Left ventricle myocardium inferior (tissue), 1 donor: ENCODE results near the gene DIDO1. TPM values are rescaled to one million over a fixed set of nuclear protein-coding genes. Genes with fewer than 3 reads are reported as not detected.
A peak's percentile ranks its signal among the peaks of the same experiment; 100 is the strongest.

Source experiments
- DNase-seq: peaks from one replicate; pipeline ENCODE4 v3.0.0-alpha.2; 2020
- H3K27ac ChIP-seq: fragments of 200-600 bp; replicated peaks from 2 replicates; pipeline ENCODE4 v1.8.0; 2021
- H3K27me3 ChIP-seq: fragments of 200-600 bp; 2 replicates; pipeline ENCODE4 v1.8.0; 2021; ENCODE audit warnings: low read depth
- H3K36me3 ChIP-seq: fragments of 200-600 bp; 2 replicates; pipeline ENCODE4 v1.8.0; 2021
- H3K4me1 ChIP-seq: fragments of 200-600 bp; 2 replicates; pipeline ENCODE4 v1.8.0; 2021
- H3K4me3 ChIP-seq: fragments of 200-600 bp; 2 replicates; pipeline ENCODE4 v1.8.0; 2021; ENCODE audit warnings: mild to moderate bottlenecking, moderate library complexity
- H3K9me3 ChIP-seq: fragments of 200-600 bp; replicated peaks from 2 replicates; pipeline ENCODE4 v1.8.0; 2021
- intact Hi-C: fragments of 100-400 bp; cut with micrococcal nuclease; formaldehyde crosslinking; loops from one replicate; pipeline ENCODE4 v1.11.0; 2022
- total RNA-seq: library from RNA; stranded (reverse); fragmentation: NEBNext Ultra II Directional; extraction: Animal tissue kit (Norgen Biotek cat#: 25700); gene quantifications from one replicate; pipeline ENCODE4 v1.2.1, GENCODE V29; 2021
- TF ChIP-seq, protein P1 (sequence below): fragments of 200-600 bp; IDR thresholded peaks from 2 replicates; pipeline ENCODE4 v1.8.0; 2021; ENCODE audit warnings: antibody characterized with exemption, mild to moderate bottlenecking, borderline replicate concordance
- donor health status: DM: no; HTN: yes; CAD: no; lungs with severe emphysema.

DIDO1 gene
- total RNA-seq, 1 donor from 2014 or later, result 37.0 TPM

DNA sequence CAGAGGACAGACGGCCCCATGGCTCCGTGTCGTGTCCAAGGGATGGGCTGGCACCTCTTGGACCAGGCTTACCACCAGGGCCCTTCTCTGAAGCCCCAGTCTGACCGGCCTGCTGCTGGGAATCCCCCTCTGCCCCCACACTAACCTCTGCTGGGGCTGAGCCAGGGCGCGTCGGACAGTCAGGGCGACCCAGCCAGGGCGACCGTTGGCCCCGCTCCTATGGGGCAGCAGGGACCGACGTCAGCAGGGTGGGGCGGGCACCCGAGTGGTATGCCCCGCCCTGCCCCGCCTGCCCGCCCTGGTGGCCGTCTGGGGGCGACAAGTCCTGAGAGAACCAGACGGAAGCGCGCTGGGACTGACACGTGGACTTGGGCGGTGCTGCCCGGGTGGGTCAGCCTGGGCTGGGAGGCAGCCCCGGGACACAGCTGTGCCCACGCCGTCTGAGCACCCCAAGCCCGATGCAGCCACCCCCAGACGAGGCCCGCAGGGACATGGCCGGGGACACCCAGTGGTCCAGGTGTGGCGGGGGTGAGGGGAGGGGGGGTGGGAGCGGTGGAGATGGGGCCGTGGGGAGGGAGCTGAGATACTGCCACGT is 26.2 kb upstream of the DIDO1 start, which contains the start of gene SLC17A9:
Gene SLC17A9, plus strand, starts transcription at position 337 of the 595 bp plus-strand sequence. Its CDS starts 122 bp downstream, at position 459.
- peak; percentile 68 for DNase-seq
- intact Hi-C loops, result no loop called here
- H3K27me3 ChIP-seq, result no peaks in the 10 kb centered on the region

DNA sequence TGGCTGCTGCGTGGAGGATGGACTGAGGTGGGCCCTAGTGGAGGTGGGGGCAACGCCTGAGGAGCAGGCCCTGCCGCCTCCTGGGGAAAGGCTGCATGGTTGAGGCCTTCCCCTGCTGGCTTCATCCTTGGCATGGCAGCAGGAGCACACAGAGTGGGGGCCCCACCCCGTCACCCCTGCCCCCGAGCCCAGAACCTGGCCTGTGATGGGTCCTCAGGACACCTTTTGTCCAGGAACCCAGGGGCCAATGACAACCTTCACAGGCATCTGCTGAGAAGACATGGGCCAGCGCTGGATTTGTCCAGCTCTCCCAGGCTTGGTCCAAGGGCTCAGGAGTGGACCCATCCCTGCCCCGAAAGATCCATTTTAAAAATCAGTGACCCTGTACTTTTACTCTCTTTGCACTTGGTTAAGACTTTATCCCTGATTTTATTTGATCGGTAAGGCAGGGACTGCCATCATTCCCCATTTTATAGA is 25.6 kb upstream of the DIDO1 start:
- Histone ChIP-seq H3K27me3 (no peaks in the 10 kb centered on the region), H3K27ac (peak overlapping the region; percentile 82), H3K4me1 (peaks cover 52% of the 10 kb centered on the region), H3K9me3 (peaks cover 4% of the 10 kb centered on the region), H3K4me3 (peak overlapping the region; percentile 53), H3K36me3 (peaks cover 26% of the 10 kb centered on the region)
- intact Hi-C loops, result no loop called here
- DNase-seq, result no peak
- TF ChIP-seq, protein P1, sequence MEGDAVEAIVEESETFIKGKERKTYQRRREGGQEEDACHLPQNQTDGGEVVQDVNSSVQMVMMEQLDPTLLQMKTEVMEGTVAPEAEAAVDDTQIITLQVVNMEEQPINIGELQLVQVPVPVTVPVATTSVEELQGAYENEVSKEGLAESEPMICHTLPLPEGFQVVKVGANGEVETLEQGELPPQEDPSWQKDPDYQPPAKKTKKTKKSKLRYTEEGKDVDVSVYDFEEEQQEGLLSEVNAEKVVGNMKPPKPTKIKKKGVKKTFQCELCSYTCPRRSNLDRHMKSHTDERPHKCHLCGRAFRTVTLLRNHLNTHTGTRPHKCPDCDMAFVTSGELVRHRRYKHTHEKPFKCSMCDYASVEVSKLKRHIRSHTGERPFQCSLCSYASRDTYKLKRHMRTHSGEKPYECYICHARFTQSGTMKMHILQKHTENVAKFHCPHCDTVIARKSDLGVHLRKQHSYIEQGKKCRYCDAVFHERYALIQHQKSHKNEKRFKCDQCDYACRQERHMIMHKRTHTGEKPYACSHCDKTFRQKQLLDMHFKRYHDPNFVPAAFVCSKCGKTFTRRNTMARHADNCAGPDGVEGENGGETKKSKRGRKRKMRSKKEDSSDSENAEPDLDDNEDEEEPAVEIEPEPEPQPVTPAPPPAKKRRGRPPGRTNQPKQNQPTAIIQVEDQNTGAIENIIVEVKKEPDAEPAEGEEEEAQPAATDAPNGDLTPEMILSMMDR, result no peak

More for the DNA sequence above, 26.2 kb upstream of the DIDO1 start, which contains the start of gene SLC17A9:
- H3K36me3 ChIP-seq, result peaks cover 26% of the 10 kb centered on the region
- peaks cover 47% of the 10 kb centered on the region for H3K4me1 ChIP-seq
- peak within 1 kb of the TSS; percentile 53 for H3K4me3 ChIP-seq
- TF ChIP-seq, protein P1, result no peak
- H3K27ac ChIP-seq, result peak within 1 kb of the TSS; percentile 82
- peaks cover 4% of the 10 kb centered on the region for H3K9me3 ChIP-seq

DNA sequence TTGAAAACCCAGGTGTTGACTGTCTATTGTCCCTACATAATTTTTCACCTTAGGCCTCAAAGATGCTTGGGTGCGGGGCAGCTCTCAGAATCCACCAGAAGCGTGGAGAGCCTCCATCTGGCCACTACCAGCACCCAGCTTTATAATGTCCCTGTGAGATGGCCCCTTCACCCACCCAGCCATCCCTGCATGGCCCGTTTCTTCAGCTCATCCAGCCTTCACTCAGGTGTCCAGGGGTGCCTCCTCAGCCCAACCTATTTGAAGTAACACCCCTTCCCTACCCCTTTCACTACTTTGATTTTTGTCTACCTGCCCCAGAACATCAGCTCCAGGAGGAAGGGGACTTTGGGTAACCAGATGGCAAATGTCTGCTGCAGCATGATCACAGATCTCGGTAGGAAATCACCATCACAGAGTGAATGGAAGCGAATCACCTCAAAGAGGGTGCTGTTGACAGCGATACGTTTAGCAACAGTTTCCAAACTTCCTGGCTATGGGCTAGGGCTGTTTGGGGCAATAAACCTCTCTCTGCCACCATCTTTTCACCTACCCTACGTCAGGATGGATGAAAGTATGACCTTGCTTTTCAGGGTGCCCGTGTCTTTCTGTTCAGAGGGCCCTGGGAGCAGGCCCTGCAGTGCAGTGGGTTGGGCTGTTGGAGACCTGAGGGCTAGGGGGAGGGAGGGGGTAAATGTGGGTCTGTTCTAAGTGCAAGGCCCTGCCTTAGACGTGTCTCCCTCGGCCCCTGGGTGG is 25.0 kb upstream of the DIDO1 start:
- intact Hi-C loops, result no loop called here
- Histone ChIP-seq H3K36me3 (peaks cover 28% of the 10 kb centered on the region), H3K27me3 (no peaks in the 10 kb centered on the region), H3K4me1 (peaks cover 58% of the 10 kb centered on the region), H3K27ac (no peak overlapping the region), H3K4me3 (no peak overlapping the region), H3K9me3 (peaks cover 4% of the 10 kb centered on the region)
- TF ChIP-seq, protein P1, result no peak
- DNase-seq, result no peak

DNA sequence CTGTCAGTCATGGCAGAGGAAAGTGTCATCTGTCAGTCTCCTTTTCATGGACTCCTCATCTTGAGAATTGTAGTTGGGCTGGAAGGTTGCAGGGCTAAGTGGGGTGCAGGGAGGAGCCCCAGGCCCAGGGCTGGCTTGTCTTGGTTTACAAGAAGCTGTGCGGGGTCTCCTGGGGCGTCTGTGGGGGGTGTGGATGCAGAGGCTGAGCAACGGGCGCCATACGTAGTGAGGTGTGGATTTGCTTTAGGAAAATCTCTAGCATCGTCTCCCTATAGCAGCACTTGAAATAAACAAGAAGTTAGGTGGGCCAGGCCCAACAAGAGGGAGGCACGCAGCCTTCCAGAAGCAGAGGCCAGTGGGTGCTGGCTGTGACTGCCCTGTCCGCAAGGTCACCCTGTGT is 24.4 kb upstream of the DIDO1 start:
- Histone ChIP-seq H3K4me1 (peaks cover 56% of the 10 kb centered on the region), H3K4me3 (no peak overlapping the region), H3K36me3 (peaks cover 34% of the 10 kb centered on the region), H3K27ac (no peak overlapping the region), H3K27me3 (no peaks in the 10 kb centered on the region), H3K9me3 (peaks cover 4% of the 10 kb centered on the region)
- intact Hi-C loops, result no loop called here
- TF ChIP-seq, protein P1, result no peak
- no peak for DNase-seq

DNA sequence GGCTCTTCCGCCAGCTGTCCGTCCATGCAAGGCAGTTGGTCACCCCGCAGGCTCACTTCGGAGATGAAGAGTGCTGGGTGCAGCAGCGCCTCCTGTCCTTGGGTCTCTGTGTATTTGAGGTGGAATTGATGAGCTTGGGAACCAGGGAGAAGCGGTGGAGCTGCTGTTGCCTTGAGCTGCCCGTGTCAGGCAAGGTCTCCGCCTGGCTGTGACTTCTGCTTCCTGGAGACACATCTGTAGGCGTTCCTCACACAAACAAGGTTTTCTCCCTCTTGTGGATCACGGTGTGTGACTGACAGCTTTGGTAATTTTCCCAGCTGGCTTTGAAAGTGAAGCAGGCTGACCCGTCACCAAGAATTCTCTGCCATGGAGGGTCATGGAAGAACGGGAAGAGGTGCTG is 23.7 kb upstream of the DIDO1 start:
- intact Hi-C loops, result no loop called here
- peaks cover 51% of the 10 kb centered on the region for H3K4me1 ChIP-seq
- H3K4me3 ChIP-seq, result no peak overlapping the region
- no peak for DNase-seq
- peaks cover 4% of the 10 kb centered on the region for H3K9me3 ChIP-seq
- no peaks in the 10 kb centered on the region for H3K27me3 ChIP-seq
- no peak overlapping the region for H3K27ac ChIP-seq
- peaks cover 41% of the 10 kb centered on the region for H3K36me3 ChIP-seq
- TF ChIP-seq, protein P1, result no peak
